Measurements from ENCODE around the gene PMEL. TPM values are rescaled to one million over a fixed set of nuclear protein-coding genes. Genes with fewer than 3 reads are reported as not detected.

PMEL gene
- total RNA-seq, 2 donors from 2014 or later, result 17.2 to 20.8 TPM

- TF ChIP-seq, protein P1, sequence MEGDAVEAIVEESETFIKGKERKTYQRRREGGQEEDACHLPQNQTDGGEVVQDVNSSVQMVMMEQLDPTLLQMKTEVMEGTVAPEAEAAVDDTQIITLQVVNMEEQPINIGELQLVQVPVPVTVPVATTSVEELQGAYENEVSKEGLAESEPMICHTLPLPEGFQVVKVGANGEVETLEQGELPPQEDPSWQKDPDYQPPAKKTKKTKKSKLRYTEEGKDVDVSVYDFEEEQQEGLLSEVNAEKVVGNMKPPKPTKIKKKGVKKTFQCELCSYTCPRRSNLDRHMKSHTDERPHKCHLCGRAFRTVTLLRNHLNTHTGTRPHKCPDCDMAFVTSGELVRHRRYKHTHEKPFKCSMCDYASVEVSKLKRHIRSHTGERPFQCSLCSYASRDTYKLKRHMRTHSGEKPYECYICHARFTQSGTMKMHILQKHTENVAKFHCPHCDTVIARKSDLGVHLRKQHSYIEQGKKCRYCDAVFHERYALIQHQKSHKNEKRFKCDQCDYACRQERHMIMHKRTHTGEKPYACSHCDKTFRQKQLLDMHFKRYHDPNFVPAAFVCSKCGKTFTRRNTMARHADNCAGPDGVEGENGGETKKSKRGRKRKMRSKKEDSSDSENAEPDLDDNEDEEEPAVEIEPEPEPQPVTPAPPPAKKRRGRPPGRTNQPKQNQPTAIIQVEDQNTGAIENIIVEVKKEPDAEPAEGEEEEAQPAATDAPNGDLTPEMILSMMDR (conservative IDR thresholded peaks at IDR 0.05), result no peak
- peaks cover 18% of the 10 kb centered on the region for H3K36me3 Mint-ChIP-seq (ENCODE audit: low read depth)
- H3K27ac Mint-ChIP-seq, result no peak overlapping the region
- H3K4me1 Mint-ChIP-seq, result peaks cover 15% of the 10 kb centered on the region
- Histone ChIP-seq H3K9me3 (ENCODE audit: control insufficient read depth, low read length) (no peaks in the 10 kb centered on the region), H3K27me3 (ENCODE audit: control insufficient read depth, insufficient read depth, low read length, poor library complexity, severe bottlenecking) (no peaks in the 10 kb centered on the region), H3K36me3 (ENCODE audit: control insufficient read depth, insufficient read depth, low read length) (no peaks in the 10 kb centered on the region), H3K4me1 (ENCODE audit: control insufficient read depth, insufficient read depth, low read length) (no peaks in the 10 kb centered on the region), H3K4me3 (ENCODE audit: low read length) (no peak overlapping the region), H3K9ac (ENCODE audit: extremely low read depth, low read length, poor library complexity, severe bottlenecking) (no peak overlapping the region), H3K27ac (ENCODE audit: low read depth, low read length) (no peak overlapping the region)
- H3K27me3 Mint-ChIP-seq (ENCODE audit: insufficient read depth), result no peaks in the 10 kb centered on the region
- H3K4me3 Mint-ChIP-seq, result no peak overlapping the region
- no peaks in the 10 kb centered on the region for H3K9me3 Mint-ChIP-seq
- DNase-seq, result no peak
- WGBS, 2 experiments (ENCODE audit: insufficient coverage in 1 of 2, insufficient read length in 1 of 2), result 95 to 100% methylated on average over 1 to 2 of the region's 2 CpGs
These were observed 45.8 kb upstream of the PMEL start for GRCh38 chr12:56011509-56012090.

- WGBS, 2 experiments (ENCODE audit: insufficient coverage in 1 of 2, insufficient read length in 1 of 2), result 90 to 91% methylated on average over 2 of the region's 2 CpGs
- Histone ChIP-seq H3K9ac (ENCODE audit: extremely low read depth, low read length, poor library complexity, severe bottlenecking) (no peak overlapping the region), H3K27me3 (ENCODE audit: control insufficient read depth, insufficient read depth, low read length, poor library complexity, severe bottlenecking) (no peaks in the 10 kb centered on the region), H3K36me3 (ENCODE audit: control insufficient read depth, insufficient read depth, low read length) (peaks cover 3% of the 10 kb centered on the region), H3K4me1 (ENCODE audit: control insufficient read depth, insufficient read depth, low read length) (no peaks in the 10 kb centered on the region), H3K27ac (ENCODE audit: low read depth, low read length) (no peak overlapping the region), H3K4me3 (ENCODE audit: low read length) (no peak overlapping the region), H3K9me3 (ENCODE audit: control insufficient read depth, low read length) (no peaks in the 10 kb centered on the region)
- Mint-ChIP-seq H3K9me3 (no peaks in the 10 kb centered on the region), H3K27me3 (ENCODE audit: insufficient read depth) (no peaks in the 10 kb centered on the region), H3K27ac (no peak overlapping the region), H3K4me1 (peaks cover 17% of the 10 kb centered on the region), H3K4me3 (no peak overlapping the region), H3K36me3 (ENCODE audit: low read depth) (peaks cover 21% of the 10 kb centered on the region)
- TF ChIP-seq, protein P1 (conservative IDR thresholded peaks at IDR 0.05), result no peak
- no peak for DNase-seq
These were observed 44.3 kb upstream of the PMEL start for GRCh38 chr12:56010111-56010570.

GRCh38 chr12:56007564-56008559 is 42.0 kb upstream of the PMEL start:
- H3K4me3 Mint-ChIP-seq, result peak overlapping the region; percentile 79
- Histone ChIP-seq H3K4me1 (ENCODE audit: control insufficient read depth, insufficient read depth, low read length) (no peaks in the 10 kb centered on the region), H3K4me3 (ENCODE audit: low read length) (peak overlapping the region; percentile 91), H3K27ac (ENCODE audit: low read depth, low read length) (peak overlapping the region; percentile 76), H3K36me3 (ENCODE audit: control insufficient read depth, insufficient read depth, low read length) (peaks cover 25% of the 10 kb centered on the region), H3K27me3 (ENCODE audit: control insufficient read depth, insufficient read depth, low read length, poor library complexity, severe bottlenecking) (no peaks in the 10 kb centered on the region), H3K9ac (ENCODE audit: extremely low read depth, low read length, poor library complexity, severe bottlenecking) (peak overlapping the region; percentile 47), H3K9me3 (ENCODE audit: control insufficient read depth, low read length) (no peaks in the 10 kb centered on the region)
- H3K4me1 Mint-ChIP-seq, result peaks cover 14% of the 10 kb centered on the region
- H3K36me3 Mint-ChIP-seq (ENCODE audit: low read depth), result peaks cover 29% of the 10 kb centered on the region
- H3K9me3 Mint-ChIP-seq, result no peaks in the 10 kb centered on the region
- peak overlapping the region; percentile 90 for H3K27ac Mint-ChIP-seq
- TF ChIP-seq, protein P1 (conservative IDR thresholded peaks at IDR 0.05), result no peak
- WGBS, 2 experiments (ENCODE audit: insufficient coverage in 1 of 2, insufficient read length in 1 of 2), result 3 to 6% methylated on average over 12 to 30 of the region's 44 CpGs
- DNase-seq, result peak; percentile 98
- no peaks in the 10 kb centered on the region for H3K27me3 Mint-ChIP-seq (ENCODE audit: insufficient read depth)

Measured in endodermal cell (in vitro differentiated cells).